GM12891 (cell line): ENCODE results near the gene PPP1CA.

Source experiments
- DNase-seq: peaks from one replicate; pipeline ENCODE4 v3.0.0; 2011; ENCODE audit warnings: low spot score; ENCODE audit not compliant: insufficient read length
- FAIRE-seq: peaks from 2 replicates; lab custom pipeline; 2011; peaks lifted over from hg19 to GRCh38; lab: Jason Lieb, UNC
- PAX5 ChIP-seq: IDR thresholded peaks from 2 replicates; pipeline ENCODE4 v1.6.1; 2011; ENCODE audit warnings: low read length, moderate library complexity, mild to moderate bottlenecking; ENCODE audit not compliant: insufficient read depth, severe bottlenecking
- POLR2A ChIP-seq: IDR thresholded peaks from 2 replicates; pipeline ENCODE4 v1.6.1; 2011; ENCODE audit warnings: low read depth, low read length, control low read depth
- POLR2AphosphoS5 ChIP-seq: IDR thresholded peaks from 2 replicates; pipeline ENCODE4 v1.6.1; 2011; ENCODE audit warnings: low read depth, low read length, control low read depth
- POU2F2 ChIP-seq: IDR thresholded peaks from 2 replicates; pipeline ENCODE4 v1.6.1; 2011; ENCODE audit warnings: low read depth, mild to moderate bottlenecking, control low read depth, low read length, moderate library complexity
- SPI1 ChIP-seq: IDR thresholded peaks from 2 replicates; pipeline ENCODE4 v1.6.1; 2011; ENCODE audit warnings: low read depth, low read length, control low read depth
- TAF1 ChIP-seq: IDR thresholded peaks from 2 replicates; pipeline ENCODE4 v1.6.1; 2011; ENCODE audit warnings: low read depth, low read length, control low read depth

PPP1CA gene

GRCh38 chr11:67356864-67357561 is 44.6 kb downstream of the PPP1CA start:
- TF ChIP-seq POLR2A (no peak), POLR2AphosphoS5 (no peak), POU2F2 (no peak), PAX5 (no peak), TAF1 (no peak), SPI1 (no peak)
- FAIRE-seq (peak; percentile 76), DNase-seq (no peak)

DNA sequence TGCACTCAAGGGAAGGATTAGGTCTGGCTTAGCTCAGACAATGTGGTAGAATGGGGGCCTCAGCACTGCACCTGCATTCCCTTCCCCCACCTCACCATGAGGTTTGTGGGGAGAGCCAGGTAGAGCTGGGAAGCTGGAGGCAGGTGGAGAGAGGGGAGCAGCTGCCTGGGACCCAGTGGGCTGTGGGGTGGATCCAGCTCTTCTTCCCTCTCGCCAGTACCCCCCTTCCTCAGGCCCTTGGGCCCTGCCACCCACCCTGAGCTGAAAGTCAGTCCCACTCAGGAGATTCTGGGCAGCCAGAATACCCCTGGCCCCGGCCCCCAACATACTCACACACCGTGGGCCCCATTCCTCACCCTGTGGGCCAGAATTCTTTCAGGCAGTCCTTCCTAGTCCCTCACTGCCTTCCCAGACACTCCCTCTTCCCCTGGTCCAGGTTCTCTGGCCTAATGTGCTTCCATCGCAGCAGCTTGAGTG is 45.2 kb downstream of the PPP1CA start:
- DNase-seq, result no peak
- TF ChIP-seq TAF1 (no peak), PAX5 (no peak), POLR2AphosphoS5 (no peak), SPI1 (no peak), POLR2A (no peak), POU2F2 (no peak)
- FAIRE-seq, result no peak

DNA sequence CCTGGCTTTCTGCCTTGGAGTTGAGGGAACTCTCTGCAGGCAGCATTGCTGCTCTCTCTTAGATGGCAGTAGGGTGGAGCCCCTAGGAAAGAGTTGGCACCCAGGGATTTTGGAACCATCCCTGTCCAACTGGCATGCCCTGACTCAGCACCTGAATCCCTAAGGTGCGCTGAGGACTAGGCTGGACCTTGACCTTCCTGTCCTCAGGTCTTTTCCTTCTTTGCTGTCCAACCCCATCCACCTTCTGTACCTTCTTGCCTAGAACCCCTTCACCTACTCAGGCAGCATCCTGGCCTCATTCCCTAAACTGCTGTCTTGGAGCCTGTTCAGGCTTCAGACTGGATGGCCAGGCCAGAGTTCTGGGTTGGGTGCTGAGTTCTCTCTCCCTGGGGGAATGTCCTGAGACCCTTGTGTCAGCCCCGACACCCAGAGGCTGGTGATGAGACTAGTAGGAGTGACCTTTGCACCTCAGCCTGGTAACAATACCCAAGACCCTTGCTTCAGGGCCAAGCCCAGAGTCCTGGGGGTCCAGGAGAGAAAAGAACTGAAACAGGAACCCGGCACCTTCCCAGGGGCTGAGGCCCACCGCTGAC is 45.8 kb downstream of the PPP1CA start:
- TF ChIP-seq PAX5 (no peak), POLR2A (no peak), SPI1 (no peak), POU2F2 (no peak), TAF1 (no peak), POLR2AphosphoS5 (no peak)
- FAIRE-seq (no peak), DNase-seq (no peak)

- TF ChIP-seq PAX5 (no peak), POLR2AphosphoS5 (no peak), TAF1 (no peak)
- DNase-seq, result no peak
- no peak for FAIRE-seq
Observed at GRCh38 chr11:67355023-67355793, 46.5 kb downstream of the PPP1CA start.

- DNase-seq (no peak), FAIRE-seq (no peak)
- TF ChIP-seq POU2F2, result no peak
- no peak for TF ChIP-seq PAX5
- TF ChIP-seq SPI1, result no peak
- TF ChIP-seq POLR2AphosphoS5, result no peak
- TF ChIP-seq TAF1, result no peak
- TF ChIP-seq POLR2A, result no peak
Observed at GRCh38 chr11:67354075-67355022, 47.3 kb downstream of the PPP1CA start.

- DNase-seq (peak; percentile 92), FAIRE-seq (peak; percentile 88)
- TF ChIP-seq PAX5, result peak; percentile 50
- peak; percentile 88 for TF ChIP-seq POLR2AphosphoS5
- TF ChIP-seq POU2F2, result 0 out of 2 replicates have a peak, but pooled peaks have one; percentile 49
- TF ChIP-seq TAF1, result peak; percentile 67; the same call in 1 of the 2 replicates
- TF ChIP-seq SPI1, result peak; percentile 97
- peak; percentile 89 for TF ChIP-seq POLR2A
Observed at GRCh38 chr11:67353317-67354074, 48.2 kb downstream of the PPP1CA start, which contains the start of gene POLD4. Gene POLD4 (minus strand): TSS chr11:67353546. CDS start chr11:67353399, 147 bp downstream.

GRCh38 chr11:67352546-67353316 is 48.9 kb downstream of the PPP1CA start:
- DNase-seq, result no peak

More at GRCh38 chr11:67352546-67353316, 48.9 kb downstream of the PPP1CA start:
- TF ChIP-seq POU2F2 (0 out of 2 replicates have a peak, but pooled peaks have one; percentile 21), PAX5 (no peak)
- FAIRE-seq, result peak; percentile 55
